Smooth muscle cell (in vitro differentiated cells): ENCODE data around the gene SAMMSON. TPM values are rescaled to one million over a fixed set of nuclear protein-coding genes. Genes with fewer than 3 reads are reported as not detected.

Source experiments
- DNase-seq: peaks from one replicate; lab custom pipeline; 2025; ENCODE audit not compliant: unreplicated experiment; lab: John Stamatoyannopoulos, UW
- H2AFZ ChIP-seq: fragments of 200-600 bp; sonication (generic); 2 replicates; pipeline ENCODE4 v1.6.0; 2016; ENCODE audit warnings: antibody characterized with exemption, low read depth, mild to moderate bottlenecking
- H3F3A ChIP-seq: fragments of 200-600 bp; sonication (generic); 2 replicates; pipeline ENCODE4 v1.6.0; 2017; ENCODE audit warnings: antibody characterized with exemption, low read depth
- H3K27ac ChIP-seq: fragments of 200-600 bp; sonication (generic); 2 replicates; pipeline ENCODE4 v1.5.1; 2016; ENCODE audit warnings: low read depth, mild to moderate bottlenecking
- H3K27me3 ChIP-seq: fragments of 200-600 bp; sonication (generic); 2 replicates; pipeline ENCODE4 v1.6.1; 2016; ENCODE audit warnings: low read depth, mild to moderate bottlenecking
- H3K36me3 ChIP-seq: fragments of 200-600 bp; sonication (generic); 2 replicates; pipeline ENCODE4 v1.5.1; 2016; ENCODE audit warnings: low read depth
- H3K4me1 ChIP-seq: fragments of 200-600 bp; sonication (generic); 2 replicates; pipeline ENCODE4 v1.5.1; 2016; ENCODE audit warnings: low read depth
- H3K4me2 ChIP-seq: fragments of 200-600 bp; sonication (generic); 2 replicates; pipeline ENCODE4 v1.6.0; 2016; ENCODE audit warnings: mild to moderate bottlenecking
- H3K4me3 ChIP-seq: fragments of 200-600 bp; sonication (generic); 2 replicates; pipeline ENCODE4 v1.5.1; 2016; ENCODE audit warnings: mild to moderate bottlenecking
- H3K79me2 ChIP-seq: fragments of 200-600 bp; sonication (generic); 2 replicates; pipeline ENCODE4 v1.6.0; 2016; ENCODE audit warnings: low read depth, mild to moderate bottlenecking
- H3K9ac ChIP-seq: fragments of 200-600 bp; sonication (generic); 2 replicates; pipeline ENCODE4 v1.6.0; 2016; ENCODE audit warnings: low read depth
- H3K9me3 ChIP-seq: fragments of 200-600 bp; sonication (generic); replicated peaks from 2 replicates; pipeline ENCODE4 v1.5.1; 2016; ENCODE audit warnings: low read depth
- H4K20me1 ChIP-seq: fragments of 200-600 bp; sonication (generic); 2 replicates; pipeline ENCODE4 v1.6.0; 2016; ENCODE audit warnings: low read depth
- WGBS: methylation state at CpG from one replicate; pipeline ENCODE4 v1.1.7; 2016; ENCODE audit warnings: low lambda C conversion rate; 5-methylcytosine and 5-hydroxymethylcytosine counted together
- polyA plus RNA-seq: library from polyadenylated mRNA; unstranded; fragments of >200 nt; fragmentation: Nextera tagmentation; extraction: Ambion mirVana; gene quantifications from 2 replicates; pipeline ENCODE4 v1.2.1, GENCODE V29; 2016
- total RNA-seq: library from RNA; depleted of rRNA; stranded (reverse); fragments of >200 nt; gene quantifications from 2 replicates; pipeline ENCODE4 v1.2.3, GENCODE V29; 2014
- TF ChIP-seq, protein P1 (sequence below): fragments of 200-600 bp; sonication (generic); IDR thresholded peaks from 2 replicates; pipeline ENCODE4 v1.5.1; 2017; ENCODE audit warnings: borderline replicate concordance, mild to moderate bottlenecking, antibody characterized with exemption; ENCODE audit not compliant: insufficient read depth, poor library complexity, severe bottlenecking

SAMMSON gene
- total and polyA plus RNA-seq, 2 experiments from 2014 or later = not detected

- no peaks in the 10 kb centered on the region for H3K9me3 ChIP-seq
- H3F3A ChIP-seq = no peaks in the 10 kb centered on the region
- DNase-seq = no peak
- H3K9ac ChIP-seq = no peak overlapping the region
- no peaks in the 10 kb centered on the region for H3K27me3 ChIP-seq
- no peaks in the 10 kb centered on the region for H3K79me2 ChIP-seq
- TF ChIP-seq, protein P1, sequence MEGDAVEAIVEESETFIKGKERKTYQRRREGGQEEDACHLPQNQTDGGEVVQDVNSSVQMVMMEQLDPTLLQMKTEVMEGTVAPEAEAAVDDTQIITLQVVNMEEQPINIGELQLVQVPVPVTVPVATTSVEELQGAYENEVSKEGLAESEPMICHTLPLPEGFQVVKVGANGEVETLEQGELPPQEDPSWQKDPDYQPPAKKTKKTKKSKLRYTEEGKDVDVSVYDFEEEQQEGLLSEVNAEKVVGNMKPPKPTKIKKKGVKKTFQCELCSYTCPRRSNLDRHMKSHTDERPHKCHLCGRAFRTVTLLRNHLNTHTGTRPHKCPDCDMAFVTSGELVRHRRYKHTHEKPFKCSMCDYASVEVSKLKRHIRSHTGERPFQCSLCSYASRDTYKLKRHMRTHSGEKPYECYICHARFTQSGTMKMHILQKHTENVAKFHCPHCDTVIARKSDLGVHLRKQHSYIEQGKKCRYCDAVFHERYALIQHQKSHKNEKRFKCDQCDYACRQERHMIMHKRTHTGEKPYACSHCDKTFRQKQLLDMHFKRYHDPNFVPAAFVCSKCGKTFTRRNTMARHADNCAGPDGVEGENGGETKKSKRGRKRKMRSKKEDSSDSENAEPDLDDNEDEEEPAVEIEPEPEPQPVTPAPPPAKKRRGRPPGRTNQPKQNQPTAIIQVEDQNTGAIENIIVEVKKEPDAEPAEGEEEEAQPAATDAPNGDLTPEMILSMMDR = no peak
- no peak overlapping the region for H3K27ac ChIP-seq
- H3K36me3 ChIP-seq = no peaks in the 10 kb centered on the region
- H2AFZ ChIP-seq = no peak overlapping the region
- H4K20me1 ChIP-seq = no peaks in the 10 kb centered on the region
- H3K4me3 ChIP-seq = no peak overlapping the region
- H3K4me1 ChIP-seq = no peaks in the 10 kb centered on the region
- no peak overlapping the region for H3K4me2 ChIP-seq
These were observed 86.1 kb downstream of the SAMMSON start for GRCh38 chr3:70085613-70086012.

DNA sequence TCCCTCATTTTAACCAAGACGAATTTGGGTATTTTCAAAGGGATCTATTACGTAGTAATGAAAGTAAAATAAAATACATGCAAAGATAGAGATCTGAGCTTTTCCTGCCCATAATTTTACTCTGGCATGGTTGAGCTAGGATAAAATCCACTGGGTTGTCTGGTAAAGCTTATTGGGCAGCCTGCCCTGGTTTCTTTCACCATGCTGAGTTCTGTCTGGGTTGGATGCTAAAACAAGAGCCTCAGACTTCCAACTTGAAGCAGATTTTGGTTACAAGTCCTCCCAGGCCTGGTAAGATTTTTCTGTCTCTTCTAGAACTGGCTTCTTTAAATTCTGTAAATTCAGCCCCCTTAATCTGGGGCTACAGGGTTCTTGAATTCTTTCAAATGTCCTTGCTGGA is 86.8 kb downstream of the SAMMSON start:
- Histone ChIP-seq H3F3A (no peaks in the 10 kb centered on the region), H3K4me3 (no peak overlapping the region), H3K27me3 (no peaks in the 10 kb centered on the region), H3K9ac (no peak overlapping the region), H4K20me1 (no peaks in the 10 kb centered on the region), H3K4me2 (no peak overlapping the region), H3K9me3 (no peaks in the 10 kb centered on the region), H2AFZ (no peak overlapping the region), H3K36me3 (no peaks in the 10 kb centered on the region), H3K4me1 (no peaks in the 10 kb centered on the region), H3K79me2 (no peaks in the 10 kb centered on the region), H3K27ac (no peak overlapping the region)
- 71% methylated on average over 2 of the region's 2 CpGs for WGBS
- TF ChIP-seq, protein P1 = no peak
- DNase-seq = no peak

DNA sequence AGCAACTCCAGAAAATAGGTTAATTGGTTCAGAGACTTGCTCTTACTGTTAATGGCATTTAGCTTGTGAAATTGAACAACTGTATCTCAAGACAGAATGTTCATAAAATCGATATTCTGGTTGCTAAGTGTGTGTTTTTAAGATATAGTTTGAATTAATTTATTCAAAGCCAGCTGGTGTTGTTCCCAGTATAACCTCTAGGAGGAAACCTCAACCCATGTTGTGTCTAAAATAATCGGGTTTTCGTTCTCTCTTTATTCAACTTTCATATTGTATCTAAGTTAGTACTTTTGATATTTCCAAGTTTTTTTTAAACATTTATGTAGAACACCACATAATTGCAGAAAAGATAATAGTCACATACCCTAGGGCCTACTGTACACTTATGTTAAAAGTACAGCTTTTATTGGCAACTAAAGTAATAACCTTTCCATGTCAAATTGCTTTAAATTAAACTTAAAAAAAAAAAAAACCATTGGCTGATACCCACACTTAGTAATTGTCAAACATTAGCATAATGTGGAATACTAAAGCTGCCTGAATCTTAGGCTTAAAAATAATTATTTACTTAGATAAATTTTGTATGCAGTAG is 90.9 kb downstream of the SAMMSON start:
- Histone ChIP-seq H4K20me1 (no peaks in the 10 kb centered on the region), H3K27ac (no peak overlapping the region), H3K4me2 (no peak overlapping the region), H3K4me1 (no peaks in the 10 kb centered on the region), H3K27me3 (no peaks in the 10 kb centered on the region), H3K4me3 (no peak overlapping the region), H3F3A (no peaks in the 10 kb centered on the region), H3K79me2 (no peaks in the 10 kb centered on the region), H3K36me3 (no peaks in the 10 kb centered on the region), H2AFZ (no peak overlapping the region), H3K9me3 (no peaks in the 10 kb centered on the region), H3K9ac (no peak overlapping the region)
- 42% methylated on average over 3 of the region's 3 CpGs for WGBS
- TF ChIP-seq, protein P1 = peak; percentile 72
- no peak for DNase-seq

DNA sequence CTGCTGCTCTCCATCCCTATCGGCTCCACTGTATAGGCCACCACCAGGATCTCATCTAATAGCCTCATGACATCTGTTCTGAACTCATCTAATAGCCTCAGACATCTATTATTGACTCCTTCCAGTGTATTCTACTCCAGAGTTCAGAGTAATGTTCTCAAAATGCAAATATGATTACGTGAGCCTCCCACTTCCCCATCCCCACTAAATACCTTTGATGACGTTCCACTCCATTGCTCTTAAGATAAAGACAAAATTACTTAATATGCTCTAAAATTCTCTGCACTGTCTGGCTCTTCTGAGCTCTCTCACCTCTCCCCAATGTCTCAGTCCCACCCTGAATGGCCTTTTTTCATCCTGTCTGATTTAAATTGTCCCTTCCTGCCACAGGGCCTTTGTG is 94.7 kb downstream of the SAMMSON start:
- Histone ChIP-seq H3K36me3 (no peaks in the 10 kb centered on the region), H3K4me2 (no peak overlapping the region), H3K79me2 (no peaks in the 10 kb centered on the region), H3K4me3 (no peak overlapping the region), H2AFZ (no peak overlapping the region), H3K27ac (no peak overlapping the region), H3K9ac (no peak overlapping the region), H3K27me3 (no peaks in the 10 kb centered on the region), H3K4me1 (no peaks in the 10 kb centered on the region), H3K9me3 (no peaks in the 10 kb centered on the region), H4K20me1 (no peaks in the 10 kb centered on the region), H3F3A (no peaks in the 10 kb centered on the region)
- WGBS = 92% methylated on average over 3 of the region's 3 CpGs
- DNase-seq = no peak
- TF ChIP-seq, protein P1 = no peak
